C4-2B (cell line): ENCODE measurements around the gene MPHOSPH9.

Source experiments
- ZFX ChIP-seq: fragments of 450-650 bp; IDR thresholded peaks from 2 replicates; pipeline ENCODE4 v1.6.1; 2017
- TF ChIP-seq, protein P1 (sequence below): fragments of 450-650 bp; conservative IDR thresholded peaks from 2 replicates; pipeline ENCODE4 v1.5.1; 2017; ENCODE audit warnings: mild to moderate bottlenecking

DNA sequence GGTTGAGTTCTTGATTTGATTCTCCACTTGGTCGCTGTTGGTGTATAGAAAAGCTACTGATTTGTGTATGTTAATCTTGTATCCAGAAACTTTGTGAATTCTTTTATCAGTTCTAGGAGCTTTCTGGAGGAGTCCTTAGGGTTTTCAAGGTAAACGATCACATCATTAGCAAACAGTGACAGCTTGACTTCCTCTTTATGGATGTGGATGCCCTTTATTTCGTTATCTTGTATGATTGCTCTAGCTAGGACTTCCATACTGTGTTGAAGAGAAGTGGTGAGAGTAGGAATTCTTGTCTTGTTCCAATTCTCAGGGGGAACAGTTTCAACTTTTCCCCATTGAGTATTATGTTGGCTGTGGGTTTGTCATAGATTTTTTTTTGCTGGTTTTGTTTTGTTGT is 12.7 kb upstream of the MPHOSPH9 start:
- TF ChIP-seq, protein P1, sequence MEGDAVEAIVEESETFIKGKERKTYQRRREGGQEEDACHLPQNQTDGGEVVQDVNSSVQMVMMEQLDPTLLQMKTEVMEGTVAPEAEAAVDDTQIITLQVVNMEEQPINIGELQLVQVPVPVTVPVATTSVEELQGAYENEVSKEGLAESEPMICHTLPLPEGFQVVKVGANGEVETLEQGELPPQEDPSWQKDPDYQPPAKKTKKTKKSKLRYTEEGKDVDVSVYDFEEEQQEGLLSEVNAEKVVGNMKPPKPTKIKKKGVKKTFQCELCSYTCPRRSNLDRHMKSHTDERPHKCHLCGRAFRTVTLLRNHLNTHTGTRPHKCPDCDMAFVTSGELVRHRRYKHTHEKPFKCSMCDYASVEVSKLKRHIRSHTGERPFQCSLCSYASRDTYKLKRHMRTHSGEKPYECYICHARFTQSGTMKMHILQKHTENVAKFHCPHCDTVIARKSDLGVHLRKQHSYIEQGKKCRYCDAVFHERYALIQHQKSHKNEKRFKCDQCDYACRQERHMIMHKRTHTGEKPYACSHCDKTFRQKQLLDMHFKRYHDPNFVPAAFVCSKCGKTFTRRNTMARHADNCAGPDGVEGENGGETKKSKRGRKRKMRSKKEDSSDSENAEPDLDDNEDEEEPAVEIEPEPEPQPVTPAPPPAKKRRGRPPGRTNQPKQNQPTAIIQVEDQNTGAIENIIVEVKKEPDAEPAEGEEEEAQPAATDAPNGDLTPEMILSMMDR, result no peak
- TF ChIP-seq ZFX, result no peak
